A375 (cell line): ENCODE measurements around the gene EEIG1. TPM values are rescaled to one million over a fixed set of nuclear protein-coding genes. Genes with fewer than 3 reads are reported as not detected.

ENCODE experiments used
- total RNA-seq: library from RNA; depleted of rRNA; stranded (reverse); fragments of >200 nt; shearing (Covaris generic); gene quantifications from 2 replicates; pipeline ENCODE4 v1.2.3, GENCODE V29; 2014; rRNA removed

Gene EEIG1
- total RNA-seq, result 8.5 and 10.4 TPM in 2 replicates

GRCh38 chr9:127980706-127981558 is at the start of gene EEIG1:
TSS of gene EEIG1 (minus strand) at chr9:127980989. CDS start at chr9:127980137, 852 bp downstream.

GRCh38 chr9:127937388-127938297 is 43.1 kb downstream of the EEIG1 start, which contains the start of gene DPM2:
TSS of gene DPM2 (minus strand) at chr9:127937854. CDS start at chr9:127937820, 34 bp downstream.

Other genes with a start within 250 kb of the EEIG1 start
- gene TOR2A, start 245.7 kb downstream of the EEIG1 start, total RNA-seq, result 9.2 and 12.1 TPM in 2 replicates
- gene SH2D3C, start 202.3 kb downstream of the EEIG1 start, total RNA-seq, result 0.08 TPM in 2 replicates
- gene CDK9, start 195.0 kb downstream of the EEIG1 start, total RNA-seq, result 43.5 and 49.8 TPM in 2 replicates
- 85.7 and 115 TPM in 2 replicates for gene FPGS, start 178.1 kb downstream of the EEIG1 start, total RNA-seq
- 13.6 and 14.7 TPM in 2 replicates for gene ENG, start 126.3 kb downstream of the EEIG1 start, total RNA-seq
- 56.5 and 58.5 TPM in 2 replicates for gene AK1, start 103.3 kb downstream of the EEIG1 start, total RNA-seq
- gene ST6GALNAC6, start 81.4 kb downstream of the EEIG1 start, total RNA-seq, result 7.4 and 14.4 TPM in 2 replicates
- gene ST6GALNAC4, start 63.9 kb downstream of the EEIG1 start, total RNA-seq, result 27.4 and 29.0 TPM in 2 replicates
- 2.7 and 6.8 TPM in 2 replicates for gene PIP5KL1, start 50.2 kb downstream of the EEIG1 start, total RNA-seq
- gene DPM2, start 43.1 kb downstream of the EEIG1 start, total RNA-seq, result 59.2 and 83.0 TPM in 2 replicates
- 15.0 and 18.6 TPM in 2 replicates for gene NAIF1, start 86.3 kb upstream of the EEIG1 start, total RNA-seq
- 40.8 and 52.1 TPM in 2 replicates for gene SLC25A25, start 87.2 kb upstream of the EEIG1 start, total RNA-seq
- 124 and 149 TPM in 2 replicates for gene PTGES2, start 146.7 kb upstream of the EEIG1 start, total RNA-seq
- gene LCN2, start 168.5 kb upstream of the EEIG1 start, total RNA-seq, result 0.98 and 4.4 TPM in 2 replicates
- gene BBLN, start 179.3 kb upstream of the EEIG1 start, total RNA-seq, result 135 and 168 TPM in 2 replicates
- gene CIZ1, start 210.6 kb upstream of the EEIG1 start, total RNA-seq, result 71.0 and 84.0 TPM in 2 replicates
- gene DNM1, start 222.4 kb upstream of the EEIG1 start, total RNA-seq, result 43.2 and 45.4 TPM in 2 replicates